GM19099 (cell line): ENCODE data around the gene CAPN2.

Experiments used
- POLR2A ChIP-seq: IDR thresholded peaks from 3 replicates; pipeline ENCODE4 v1.6.1; 2011; ENCODE audit warnings: low read depth; ENCODE audit not compliant: insufficient read length; ENCODE audit errors: extremely low read depth

CAPN2 gene

GRCh38 chr1:223739366-223740037 is 27.2 kb downstream of the CAPN2 start:
- TF ChIP-seq POLR2A = no peak

GRCh38 chr1:223741861-223742260 is 29.5 kb downstream of the CAPN2 start:
- no peak for TF ChIP-seq POLR2A

- no peak for TF ChIP-seq POLR2A
Observed at GRCh38 chr1:223742856-223743517, 30.6 kb downstream of the CAPN2 start.

- no peak for TF ChIP-seq POLR2A
Observed at GRCh38 chr1:223745731-223746130, 33.4 kb downstream of the CAPN2 start.

- no peak for TF ChIP-seq POLR2A
Observed at GRCh38 chr1:223747838-223748335, 35.5 kb downstream of the CAPN2 start.

- TF ChIP-seq POLR2A = no peak
Observed at GRCh38 chr1:223748405-223748772, 36.0 kb downstream of the CAPN2 start.

GRCh38 chr1:223748773-223749733 is 36.7 kb downstream of the CAPN2 start:
- TF ChIP-seq POLR2A = no peak

- no peak for TF ChIP-seq POLR2A
Observed at GRCh38 chr1:223750730-223751570, 38.6 kb downstream of the CAPN2 start.

- no peak for TF ChIP-seq POLR2A
Observed at GRCh38 chr1:223751696-223752095, 39.4 kb downstream of the CAPN2 start.

- no peak for TF ChIP-seq POLR2A
Observed at GRCh38 chr1:223752721-223753515, 40.6 kb downstream of the CAPN2 start.

GRCh38 chr1:223754681-223755431 is 42.5 kb downstream of the CAPN2 start:
- no peak for TF ChIP-seq POLR2A

GRCh38 chr1:223755432-223755792 is 43.1 kb downstream of the CAPN2 start:
- TF ChIP-seq POLR2A = no peak
